ENCODE results near the gene OR6C2.

DNA sequence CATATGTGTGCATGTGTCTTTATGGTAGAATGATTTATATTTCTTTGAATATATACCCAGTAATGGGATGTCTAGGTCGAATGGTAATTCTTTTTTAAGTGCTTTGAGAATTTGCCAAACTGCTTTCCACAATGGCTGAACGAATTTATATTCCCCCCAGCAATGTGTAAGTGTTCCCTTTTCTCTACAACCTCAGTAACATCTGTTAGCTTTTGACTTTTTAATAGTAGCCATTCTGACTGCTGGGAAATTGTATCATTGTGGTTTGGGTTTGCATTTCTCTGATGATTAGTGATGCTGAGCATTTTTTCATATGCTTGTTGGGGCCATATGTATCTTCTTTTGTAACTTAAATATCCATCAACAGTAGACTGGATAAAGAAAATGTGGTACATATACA is 57.7 kb downstream of the OR6C2 start:
- no peak for TF ChIP-seq POLR2AphosphoS5 (IDR thresholded peaks at IDR 0.05; ENCODE audit: insufficient read depth in 1 of 2, low read depth in 1 of 2)
- TF ChIP-seq, protein P1, sequence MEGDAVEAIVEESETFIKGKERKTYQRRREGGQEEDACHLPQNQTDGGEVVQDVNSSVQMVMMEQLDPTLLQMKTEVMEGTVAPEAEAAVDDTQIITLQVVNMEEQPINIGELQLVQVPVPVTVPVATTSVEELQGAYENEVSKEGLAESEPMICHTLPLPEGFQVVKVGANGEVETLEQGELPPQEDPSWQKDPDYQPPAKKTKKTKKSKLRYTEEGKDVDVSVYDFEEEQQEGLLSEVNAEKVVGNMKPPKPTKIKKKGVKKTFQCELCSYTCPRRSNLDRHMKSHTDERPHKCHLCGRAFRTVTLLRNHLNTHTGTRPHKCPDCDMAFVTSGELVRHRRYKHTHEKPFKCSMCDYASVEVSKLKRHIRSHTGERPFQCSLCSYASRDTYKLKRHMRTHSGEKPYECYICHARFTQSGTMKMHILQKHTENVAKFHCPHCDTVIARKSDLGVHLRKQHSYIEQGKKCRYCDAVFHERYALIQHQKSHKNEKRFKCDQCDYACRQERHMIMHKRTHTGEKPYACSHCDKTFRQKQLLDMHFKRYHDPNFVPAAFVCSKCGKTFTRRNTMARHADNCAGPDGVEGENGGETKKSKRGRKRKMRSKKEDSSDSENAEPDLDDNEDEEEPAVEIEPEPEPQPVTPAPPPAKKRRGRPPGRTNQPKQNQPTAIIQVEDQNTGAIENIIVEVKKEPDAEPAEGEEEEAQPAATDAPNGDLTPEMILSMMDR (IDR thresholded peaks at IDR 0.05): no peak
- no peak for TF ChIP-seq POLR2A (IDR thresholded peaks at IDR 0.05)

Data from vagina (tissue), 2 donors.